ENCODE data around the gene MLIP. TPM values are rescaled to one million over a fixed set of nuclear protein-coding genes. Genes with fewer than 3 reads are reported as not detected.

The MLIP gene
- total RNA-seq, 1 experiment from 2014 or later: 0.59 TPM

DNA sequence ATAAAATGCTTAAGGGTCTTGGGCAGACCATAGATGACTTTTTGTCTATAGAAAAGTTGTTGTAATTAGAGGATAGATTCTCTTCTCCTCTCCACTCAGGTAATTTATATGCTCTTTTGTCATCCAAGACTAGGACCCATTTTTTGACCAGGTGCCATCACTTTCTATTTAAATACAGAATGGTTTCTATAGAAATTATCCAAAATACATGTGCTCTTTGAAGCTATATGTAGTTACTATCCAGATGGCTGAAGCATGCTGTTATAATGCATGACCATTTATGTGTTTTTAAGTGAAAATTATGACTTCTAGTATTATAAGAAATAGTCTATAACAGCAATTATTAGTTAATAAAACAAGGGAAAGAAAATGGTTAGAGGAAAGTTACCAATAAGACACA is 3.0 kb upstream of the MLIP start:
- no peak overlapping the region for H2AFZ ChIP-seq (ENCODE audit: low read depth, low read length, poor library complexity, severe bottlenecking)
- POLR2A ChIA-PET: no interaction called here
- CTCF ChIA-PET: no interaction called here

More for the DNA sequence above, 3.0 kb upstream of the MLIP start:
- Histone ChIP-seq H3K4me2 (ENCODE audit: low read length) (no peak overlapping the region), H3K9ac (ENCODE audit: low read length) (no peak overlapping the region), H3K79me2 (ENCODE audit: insufficient read depth, low read length) (no peaks in the 10 kb centered on the region), H4K20me1 (ENCODE audit: insufficient read depth) (no peaks in the 10 kb centered on the region), H3K9me3 (ENCODE audit: control insufficient read depth in 1 of 2, insufficient read depth in 1 of 2, low read depth in 1 of 2, low read length in 2 of 2) (no peaks in the 10 kb centered on the region), H3K27ac (ENCODE audit: low read depth, low read length) (no peak overlapping the region), H3K4me1 (ENCODE audit: control insufficient read depth in 1 of 2, insufficient read depth in 2 of 2, low read length in 2 of 2) (no peaks in the 10 kb centered on the region), H3K36me3 (ENCODE audit: control insufficient read depth in 1 of 2, insufficient read depth in 2 of 2, low read length in 2 of 2) (no peaks in the 10 kb centered on the region), H3K27me3 (ENCODE audit: insufficient read depth, low read length) (no peaks in the 10 kb centered on the region), H3K4me3 (replicated peaks in 1 of 2; ENCODE audit: low read depth in 1 of 2, low read length in 2 of 2) (no peak overlapping the region), H3K9me2 (ENCODE audit: insufficient read depth) (no peaks in the 10 kb centered on the region)
- BruUV-seq (replicated peaks): no TSS peak
- RAD21 ChIA-PET (ENCODE audit: low non-redundant PET in 1 of 2, low total read pairs in 2 of 2, uncharacterized antibody in 2 of 2, unreplicated experiment in 2 of 2): no interaction called here
- TF ChIP-seq, protein P1, sequence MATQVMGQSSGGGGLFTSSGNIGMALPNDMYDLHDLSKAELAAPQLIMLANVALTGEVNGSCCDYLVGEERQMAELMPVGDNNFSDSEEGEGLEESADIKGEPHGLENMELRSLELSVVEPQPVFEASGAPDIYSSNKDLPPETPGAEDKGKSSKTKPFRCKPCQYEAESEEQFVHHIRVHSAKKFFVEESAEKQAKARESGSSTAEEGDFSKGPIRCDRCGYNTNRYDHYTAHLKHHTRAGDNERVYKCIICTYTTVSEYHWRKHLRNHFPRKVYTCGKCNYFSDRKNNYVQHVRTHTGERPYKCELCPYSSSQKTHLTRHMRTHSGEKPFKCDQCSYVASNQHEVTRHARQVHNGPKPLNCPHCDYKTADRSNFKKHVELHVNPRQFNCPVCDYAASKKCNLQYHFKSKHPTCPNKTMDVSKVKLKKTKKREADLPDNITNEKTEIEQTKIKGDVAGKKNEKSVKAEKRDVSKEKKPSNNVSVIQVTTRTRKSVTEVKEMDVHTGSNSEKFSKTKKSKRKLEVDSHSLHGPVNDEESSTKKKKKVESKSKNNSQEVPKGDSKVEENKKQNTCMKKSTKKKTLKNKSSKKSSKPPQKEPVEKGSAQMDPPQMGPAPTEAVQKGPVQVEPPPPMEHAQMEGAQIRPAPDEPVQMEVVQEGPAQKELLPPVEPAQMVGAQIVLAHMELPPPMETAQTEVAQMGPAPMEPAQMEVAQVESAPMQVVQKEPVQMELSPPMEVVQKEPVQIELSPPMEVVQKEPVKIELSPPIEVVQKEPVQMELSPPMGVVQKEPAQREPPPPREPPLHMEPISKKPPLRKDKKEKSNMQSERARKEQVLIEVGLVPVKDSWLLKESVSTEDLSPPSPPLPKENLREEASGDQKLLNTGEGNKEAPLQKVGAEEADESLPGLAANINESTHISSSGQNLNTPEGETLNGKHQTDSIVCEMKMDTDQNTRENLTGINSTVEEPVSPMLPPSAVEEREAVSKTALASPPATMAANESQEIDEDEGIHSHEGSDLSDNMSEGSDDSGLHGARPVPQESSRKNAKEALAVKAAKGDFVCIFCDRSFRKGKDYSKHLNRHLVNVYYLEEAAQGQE (IDR thresholded peaks at IDR 0.05; ENCODE audit: low read depth): no peak
- TF ChIP-seq SIN3A (IDR thresholded peaks at IDR 0.05; ENCODE audit: low read depth) (no peak), TCF7L2 (IDR thresholded peaks at IDR 0.05; ENCODE audit: borderline replicate concordance, extremely low read depth, insufficient read depth, insufficient read length) (no peak), FOSL1 (IDR thresholded peaks at IDR 0.05; ENCODE audit: low read depth) (no peak), CBX3 (IDR thresholded peaks at IDR 0.05; ENCODE audit: low read depth) (no peak), SP1 (IDR thresholded peaks at IDR 0.05; ENCODE audit: low read depth) (no peak), ELF1 (IDR thresholded peaks at IDR 0.05; ENCODE audit: borderline replicate concordance, low read depth) (no peak), ZNF274 (IDR thresholded peaks at IDR 0.05; ENCODE audit: low read depth, low read length) (no peak)
- TF ChIP-seq, protein P2, sequence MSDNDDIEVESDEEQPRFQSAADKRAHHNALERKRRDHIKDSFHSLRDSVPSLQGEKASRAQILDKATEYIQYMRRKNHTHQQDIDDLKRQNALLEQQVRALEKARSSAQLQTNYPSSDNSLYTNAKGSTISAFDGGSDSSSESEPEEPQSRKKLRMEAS (IDR thresholded peaks at IDR 0.05): no peak
- ATAC-seq (no peak), DNase-seq (ENCODE audit: low read depth, low spot score) (no peak)
- intact Hi-C loops (cut with micrococcal nuclease): no loop called here

Data from HCT116 (cell line).